ENCODE data around the gene KMT2C.
"Not testable (repeated sequence)": the region's sequence is repeated elsewhere in the genome, so short reads cannot be mapped to it uniquely, and the experiment has no call there.

The KMT2C gene

GRCh38 chr7:152376716-152377484, 58.9 kb downstream of the KMT2C start:
- in situ Hi-C loops (cut with HindIII; ENCODE audit: low pct_ligation_motif_present, low pct_unique_long_range_greater_than_20kb, low sequenced_read_pairs): not testable (repeated sequence)

GRCh38 chr7:152370297-152370696, 65.5 kb downstream of the KMT2C start:
- in situ Hi-C loops (cut with HindIII; ENCODE audit: low pct_ligation_motif_present, low pct_unique_long_range_greater_than_20kb, low sequenced_read_pairs): no loop called here
- DNase-seq: no peak

More at GRCh38 chr7:152376716-152377484, 58.9 kb downstream of the KMT2C start:
- DNase-seq: not testable (repeated sequence)

- in situ Hi-C loops (cut with HindIII; ENCODE audit: low pct_ligation_motif_present, low pct_unique_long_range_greater_than_20kb, low sequenced_read_pairs): no loop called here
- no peak for DNase-seq
Measured at GRCh38 chr7:152369518-152369917, 66.3 kb downstream of the KMT2C start.

GRCh38 chr7:152367170-152367569, 68.6 kb downstream of the KMT2C start:
- in situ Hi-C loops (cut with HindIII; ENCODE audit: low pct_ligation_motif_present, low pct_unique_long_range_greater_than_20kb, low sequenced_read_pairs): no loop called here
- DNase-seq: no peak

GRCh38 chr7:152366662-152367061, 69.1 kb downstream of the KMT2C start:
- no peak for DNase-seq
- in situ Hi-C loops (cut with HindIII; ENCODE audit: low pct_ligation_motif_present, low pct_unique_long_range_greater_than_20kb, low sequenced_read_pairs): no loop called here

GRCh38 chr7:152365982-152366603, 69.7 kb downstream of the KMT2C start:
- in situ Hi-C loops (cut with HindIII; ENCODE audit: low pct_ligation_motif_present, low pct_unique_long_range_greater_than_20kb, low sequenced_read_pairs): no loop called here
- no peak for DNase-seq

- in situ Hi-C loops (cut with HindIII; ENCODE audit: low pct_ligation_motif_present, low pct_unique_long_range_greater_than_20kb, low sequenced_read_pairs): no loop called here
Measured at GRCh38 chr7:152363798-152364197, 72.0 kb downstream of the KMT2C start.

GRCh38 chr7:152362128-152362926, 73.5 kb downstream of the KMT2C start:
- in situ Hi-C loops (cut with HindIII; ENCODE audit: low pct_ligation_motif_present, low pct_unique_long_range_greater_than_20kb, low sequenced_read_pairs): no loop called here

More at GRCh38 chr7:152363798-152364197, 72.0 kb downstream of the KMT2C start:
- DNase-seq: no peak

GRCh38 chr7:152355474-152356057, 80.2 kb downstream of the KMT2C start:
- in situ Hi-C loops (cut with HindIII; ENCODE audit: low pct_ligation_motif_present, low pct_unique_long_range_greater_than_20kb, low sequenced_read_pairs): no loop called here
- no peak for DNase-seq

More at GRCh38 chr7:152362128-152362926, 73.5 kb downstream of the KMT2C start:
- no peak for DNase-seq

- DNase-seq: peak; percentile 23
- in situ Hi-C loops (cut with HindIII; ENCODE audit: low pct_ligation_motif_present, low pct_unique_long_range_greater_than_20kb, low sequenced_read_pairs): no loop called here
Measured at GRCh38 chr7:152354061-152354460, 81.7 kb downstream of the KMT2C start.

- in situ Hi-C loops (cut with HindIII; ENCODE audit: low pct_ligation_motif_present, low pct_unique_long_range_greater_than_20kb, low sequenced_read_pairs); DNase-seq: not testable (repeated sequence)
Measured at GRCh38 chr7:152353281-152353680, 82.5 kb downstream of the KMT2C start.

GRCh38 chr7:152351747-152352146, 84.1 kb downstream of the KMT2C start:
- in situ Hi-C loops (cut with HindIII; ENCODE audit: low pct_ligation_motif_present, low pct_unique_long_range_greater_than_20kb, low sequenced_read_pairs); DNase-seq: not testable (repeated sequence)

GRCh38 chr7:152351168-152351567, 84.6 kb downstream of the KMT2C start:
- DNase-seq: no peak
- in situ Hi-C loops (cut with HindIII; ENCODE audit: low pct_ligation_motif_present, low pct_unique_long_range_greater_than_20kb, low sequenced_read_pairs): no loop called here

GRCh38 chr7:152347888-152348287, 87.9 kb downstream of the KMT2C start:
- DNase-seq: no peak
- in situ Hi-C loops (cut with HindIII; ENCODE audit: low pct_ligation_motif_present, low pct_unique_long_range_greater_than_20kb, low sequenced_read_pairs): no loop called here

- DNase-seq: no peak
- in situ Hi-C loops (cut with HindIII; ENCODE audit: low pct_ligation_motif_present, low pct_unique_long_range_greater_than_20kb, low sequenced_read_pairs): no loop called here
Measured at GRCh38 chr7:152344253-152344652, 91.5 kb downstream of the KMT2C start.

- in situ Hi-C loops (cut with HindIII; ENCODE audit: low pct_ligation_motif_present, low pct_unique_long_range_greater_than_20kb, low sequenced_read_pairs): no loop called here
- DNase-seq: no peak
Measured at GRCh38 chr7:152342796-152343195, 93.0 kb downstream of the KMT2C start.

GRCh38 chr7:152341914-152342236, 93.9 kb downstream of the KMT2C start:
- DNase-seq: no peak
- in situ Hi-C loops (cut with HindIII; ENCODE audit: low pct_ligation_motif_present, low pct_unique_long_range_greater_than_20kb, low sequenced_read_pairs): no loop called here

GRCh38 chr7:152341039-152341913, 94.5 kb downstream of the KMT2C start:
- in situ Hi-C loops (cut with HindIII; ENCODE audit: low pct_ligation_motif_present, low pct_unique_long_range_greater_than_20kb, low sequenced_read_pairs): no loop called here
- peak; percentile 87 for DNase-seq
